Endodermal cell (in vitro differentiated cells): ENCODE data around the gene SH3GL2. TPM values are rescaled to one million over a fixed set of nuclear protein-coding genes. Genes with fewer than 3 reads are reported as not detected.

Experiments
- DNase-seq: peaks from one replicate; pipeline ENCODE4 v3.0.0-alpha.2; 2017
- H3K27ac ChIP-seq: 2 replicates; pipeline ENCODE4 v1.5.1; 2013; ENCODE audit warnings: mild to moderate bottlenecking, low read depth, low read length, moderate library complexity
- H3K27me3 ChIP-seq: 2 replicates; pipeline ENCODE4 v1.6.1; 2013; ENCODE audit warnings: mild to moderate bottlenecking, low read length, moderate library complexity; ENCODE audit not compliant: insufficient read depth, control insufficient read depth, poor library complexity, severe bottlenecking
- H3K36me3 ChIP-seq: 2 replicates; pipeline ENCODE4 v1.7.0; 2013; ENCODE audit warnings: mild to moderate bottlenecking, low read length, moderate library complexity; ENCODE audit not compliant: control insufficient read depth, insufficient read depth
- H3K4me1 ChIP-seq: one replicate; pipeline ENCODE4 v1.7.0; 2013; ENCODE audit warnings: low read length; ENCODE audit not compliant: control insufficient read depth, insufficient read depth
- H3K4me3 ChIP-seq: 2 replicates; pipeline ENCODE4 v1.5.1; 2013; ENCODE audit warnings: mild to moderate bottlenecking, low read length, moderate library complexity
- H3K9ac ChIP-seq: 2 replicates; pipeline ENCODE4 v1.6.1; 2013; ENCODE audit warnings: mild to moderate bottlenecking, low read length, moderate library complexity; ENCODE audit not compliant: poor library complexity, severe bottlenecking; ENCODE audit errors: extremely low read depth
- H3K9me3 ChIP-seq: 2 replicates; pipeline ENCODE4 v1.6.1; 2013; ENCODE audit warnings: mild to moderate bottlenecking, low read length, moderate library complexity; ENCODE audit not compliant: control insufficient read depth
- H3K27ac Mint-ChIP-seq: 2 replicates; pipeline ENCODE4 v1.8.0; 2020; ENCODE audit warnings: mixed read lengths
- H3K27me3 Mint-ChIP-seq: 2 replicates; pipeline ENCODE4 v1.8.0; 2021; ENCODE audit warnings: mild to moderate bottlenecking, mixed read lengths; ENCODE audit not compliant: insufficient read depth
- H3K36me3 Mint-ChIP-seq: 2 replicates; pipeline ENCODE4 v1.8.0; 2020; ENCODE audit warnings: low read depth, mixed read lengths
- H3K4me1 Mint-ChIP-seq: 2 replicates; pipeline ENCODE4 v1.8.0; 2020; ENCODE audit warnings: mixed read lengths
- H3K4me3 Mint-ChIP-seq: 2 replicates; pipeline ENCODE4 v1.8.0; 2020; ENCODE audit warnings: mild to moderate bottlenecking, moderate library complexity, mixed read lengths
- H3K9me3 Mint-ChIP-seq: 2 replicates; pipeline ENCODE4 v1.8.0; 2020; ENCODE audit warnings: mild to moderate bottlenecking, mixed read lengths
- WGBS, 2 experiments: methylation state at CpG; one replicate each; pipeline versions ENCODE4 v1.1.5 to v1.1.7; 2013; ENCODE audit warnings: missing lambda C conversion rate in 2 of 2, mixed read lengths in 1 of 2; ENCODE audit not compliant: insufficient coverage in 1 of 2, insufficient read length in 1 of 2; 5-methylcytosine and 5-hydroxymethylcytosine counted together
- total RNA-seq, 2 donors: library from RNA; stranded (reverse); fragmentation: NEBNext Ultra II Directional in 1 of 2; extraction: Animal tissue kit (Norgen Biotek cat#: 25700) in 1 of 2; gene quantifications; 2 replicates in 1 of 2; 3 replicates in 1 of 2; pipeline ENCODE4 v1.2.1, GENCODE V29; 2021
- TF ChIP-seq, protein P1 (sequence below): fragments of 200-600 bp; sonication (generic); conservative IDR thresholded peaks from 2 replicates; pipeline ENCODE4 v1.5.0; 2021; ENCODE audit warnings: antibody characterized with exemption, mild to moderate bottlenecking

The SH3GL2 gene
- total RNA-seq, 2 donors from 2014 or later = 3.7 to 7.7 TPM

- 100% methylated on average over 1 of the region's 1 CpG; no CpG with 5 or more reads in 1 of the 2 experiments for WGBS, 2 experiments
- H3K4me3 Mint-ChIP-seq = no peak overlapping the region
- no peaks in the 10 kb centered on the region for H3K9me3 Mint-ChIP-seq
Measured at GRCh38 chr9:17651725-17652124, 72.9 kb downstream of the SH3GL2 start.

DNA sequence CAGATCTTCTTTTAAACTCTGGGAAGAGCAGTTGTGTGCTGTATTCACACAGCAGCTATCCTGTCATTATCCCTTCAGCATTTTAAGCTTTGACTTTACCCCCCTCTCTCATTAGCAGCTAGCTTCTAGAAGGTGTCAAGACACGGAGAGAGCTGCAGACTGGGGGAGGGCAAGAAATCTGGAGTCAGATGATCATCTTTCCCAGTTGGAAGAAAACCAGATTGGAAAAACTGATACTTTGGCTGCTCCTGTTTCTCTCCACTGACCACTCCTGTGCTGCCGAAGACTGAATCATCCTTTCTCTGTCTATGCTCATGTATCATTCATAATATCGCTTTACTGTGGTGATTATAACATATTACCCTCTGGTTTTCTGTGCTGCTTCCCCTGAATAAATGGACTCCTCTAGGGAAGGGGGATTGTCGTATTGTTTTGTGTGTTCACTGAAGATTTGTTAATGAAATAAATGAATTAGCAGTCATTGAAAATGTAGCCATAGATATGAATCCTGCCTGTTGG is 75.1 kb downstream of the SH3GL2 start:
- Mint-ChIP-seq H3K4me1 (peaks cover 10% of the 10 kb centered on the region), H3K36me3 (no peaks in the 10 kb centered on the region), H3K27me3 (no peaks in the 10 kb centered on the region), H3K9me3 (no peaks in the 10 kb centered on the region), H3K4me3 (no peak overlapping the region), H3K27ac (no peak overlapping the region)
- Histone ChIP-seq H3K36me3 (no peaks in the 10 kb centered on the region), H3K27ac (no peak overlapping the region), H3K9me3 (no peaks in the 10 kb centered on the region), H3K4me3 (no peak overlapping the region), H3K4me1 (peaks cover 6% of the 10 kb centered on the region), H3K27me3 (no peaks in the 10 kb centered on the region), H3K9ac (no peak overlapping the region)
- TF ChIP-seq, protein P1, sequence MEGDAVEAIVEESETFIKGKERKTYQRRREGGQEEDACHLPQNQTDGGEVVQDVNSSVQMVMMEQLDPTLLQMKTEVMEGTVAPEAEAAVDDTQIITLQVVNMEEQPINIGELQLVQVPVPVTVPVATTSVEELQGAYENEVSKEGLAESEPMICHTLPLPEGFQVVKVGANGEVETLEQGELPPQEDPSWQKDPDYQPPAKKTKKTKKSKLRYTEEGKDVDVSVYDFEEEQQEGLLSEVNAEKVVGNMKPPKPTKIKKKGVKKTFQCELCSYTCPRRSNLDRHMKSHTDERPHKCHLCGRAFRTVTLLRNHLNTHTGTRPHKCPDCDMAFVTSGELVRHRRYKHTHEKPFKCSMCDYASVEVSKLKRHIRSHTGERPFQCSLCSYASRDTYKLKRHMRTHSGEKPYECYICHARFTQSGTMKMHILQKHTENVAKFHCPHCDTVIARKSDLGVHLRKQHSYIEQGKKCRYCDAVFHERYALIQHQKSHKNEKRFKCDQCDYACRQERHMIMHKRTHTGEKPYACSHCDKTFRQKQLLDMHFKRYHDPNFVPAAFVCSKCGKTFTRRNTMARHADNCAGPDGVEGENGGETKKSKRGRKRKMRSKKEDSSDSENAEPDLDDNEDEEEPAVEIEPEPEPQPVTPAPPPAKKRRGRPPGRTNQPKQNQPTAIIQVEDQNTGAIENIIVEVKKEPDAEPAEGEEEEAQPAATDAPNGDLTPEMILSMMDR = no peak
- 82 to 100% methylated on average over 1 to 4 of the region's 4 CpGs for WGBS, 2 experiments
- no peak for DNase-seq

More at GRCh38 chr9:17651725-17652124, 72.9 kb downstream of the SH3GL2 start:
- no peaks in the 10 kb centered on the region for H3K36me3 ChIP-seq
- TF ChIP-seq, protein P1 = no peak
- H3K27ac Mint-ChIP-seq = no peak overlapping the region
- DNase-seq = no peak
- H3K27me3 Mint-ChIP-seq = no peaks in the 10 kb centered on the region
- no peak overlapping the region for H3K27ac ChIP-seq
- no peaks in the 10 kb centered on the region for H3K27me3 ChIP-seq
- no peak overlapping the region for H3K9ac ChIP-seq
- no peaks in the 10 kb centered on the region for H3K9me3 ChIP-seq
- no peak overlapping the region for H3K4me3 ChIP-seq
- no peaks in the 10 kb centered on the region for H3K36me3 Mint-ChIP-seq
- peaks cover 10% of the 10 kb centered on the region for H3K4me1 Mint-ChIP-seq
- peaks cover 6% of the 10 kb centered on the region for H3K4me1 ChIP-seq

DNA sequence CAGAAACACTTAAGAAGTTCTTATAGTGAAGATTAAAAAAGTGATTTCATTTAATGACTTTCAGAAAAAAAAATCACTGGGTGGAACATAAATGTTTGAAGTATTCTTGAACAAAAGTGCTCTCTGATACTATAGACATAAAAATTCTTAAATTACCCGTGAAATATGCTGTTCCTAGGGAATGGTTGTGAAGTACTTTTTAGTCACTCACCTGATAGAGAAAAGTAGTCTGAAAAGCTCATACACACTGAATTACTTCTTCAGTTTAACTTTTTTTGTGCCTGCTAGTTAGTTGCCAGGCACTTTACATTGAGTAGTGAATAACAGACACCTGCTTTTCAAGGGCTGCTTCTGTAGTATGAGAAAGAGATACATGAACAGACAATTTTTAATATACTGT is 78.0 kb downstream of the SH3GL2 start:
- 86% methylated on average over 1 of the region's 1 CpG; no CpG with 5 or more reads in 1 of the 2 experiments for WGBS, 2 experiments
- no peak for DNase-seq
- no peak overlapping the region for H3K4me3 Mint-ChIP-seq
- H3K36me3 Mint-ChIP-seq = no peaks in the 10 kb centered on the region
- Histone ChIP-seq H3K27ac (no peak overlapping the region), H3K4me3 (no peak overlapping the region), H3K9ac (no peak overlapping the region), H3K4me1 (peaks cover 6% of the 10 kb centered on the region), H3K27me3 (no peaks in the 10 kb centered on the region), H3K9me3 (no peaks in the 10 kb centered on the region), H3K36me3 (no peaks in the 10 kb centered on the region)
- H3K4me1 Mint-ChIP-seq = peaks cover 10% of the 10 kb centered on the region
- no peak overlapping the region for H3K27ac Mint-ChIP-seq
- no peaks in the 10 kb centered on the region for H3K9me3 Mint-ChIP-seq
- H3K27me3 Mint-ChIP-seq = no peaks in the 10 kb centered on the region
- TF ChIP-seq, protein P1 = no peak
